RWPE2 (cell line): ENCODE measurements around the gene SEPTIN2.

Source experiments
- ATAC-seq: fragments of 200-7000 bp; cut with Tn5 transposase; 3 replicates; pipeline ENCODE4 v1.9.1; 2021; ENCODE audit warnings: low read depth
- DNase-seq: peaks from one replicate; pipeline ENCODE4 v3.0.0-alpha.2; 2020; ENCODE audit warnings: low spot score
- H3K27ac ChIP-seq: fragments of 450-650 bp; 2 replicates; pipeline ENCODE4 v1.5.1; 2017; ENCODE audit warnings: mild to moderate bottlenecking; ENCODE audit not compliant: poor library complexity, severe bottlenecking
- H3K27me3 ChIP-seq: fragments of 250-450 bp; sonication (Bioruptor Pico); 2 replicates; pipeline ENCODE4 v1.5.1; 2021; ENCODE audit warnings: mild to moderate bottlenecking, moderate library complexity; ENCODE audit not compliant: insufficient read depth, poor library complexity, severe bottlenecking
- H3K36me3 ChIP-seq: fragments of 250-450 bp; sonication (Bioruptor Pico); 2 replicates; pipeline ENCODE4 v1.5.1; 2020; ENCODE audit warnings: low read depth, mild to moderate bottlenecking, moderate library complexity
- H3K4me1 ChIP-seq: fragments of 250-450 bp; sonication (Bioruptor Pico); 2 replicates; pipeline ENCODE4 v1.5.1; 2021; ENCODE audit warnings: mild to moderate bottlenecking, moderate library complexity; ENCODE audit not compliant: insufficient read depth, poor library complexity, severe bottlenecking
- H3K4me3 ChIP-seq: fragments of 250-450 bp; sonication (Bioruptor Pico); 2 replicates; pipeline ENCODE4 v1.5.1; 2021; ENCODE audit warnings: mild to moderate bottlenecking, moderate library complexity; ENCODE audit not compliant: severe bottlenecking
- H3K9me3 ChIP-seq: fragments of 250-450 bp; sonication (Bioruptor Pico); 2 replicates; pipeline ENCODE4 v1.5.1; 2021; ENCODE audit warnings: mild to moderate bottlenecking, moderate library complexity; ENCODE audit not compliant: severe bottlenecking
- TF ChIP-seq, protein P1 (sequence below): fragments of 450-650 bp; IDR thresholded peaks from one replicate; pipeline ENCODE4 v1.5.1; 2017; ENCODE audit warnings: mild to moderate bottlenecking, moderate library complexity; ENCODE audit not compliant: poor library complexity, severe bottlenecking

Gene SEPTIN2

DNA sequence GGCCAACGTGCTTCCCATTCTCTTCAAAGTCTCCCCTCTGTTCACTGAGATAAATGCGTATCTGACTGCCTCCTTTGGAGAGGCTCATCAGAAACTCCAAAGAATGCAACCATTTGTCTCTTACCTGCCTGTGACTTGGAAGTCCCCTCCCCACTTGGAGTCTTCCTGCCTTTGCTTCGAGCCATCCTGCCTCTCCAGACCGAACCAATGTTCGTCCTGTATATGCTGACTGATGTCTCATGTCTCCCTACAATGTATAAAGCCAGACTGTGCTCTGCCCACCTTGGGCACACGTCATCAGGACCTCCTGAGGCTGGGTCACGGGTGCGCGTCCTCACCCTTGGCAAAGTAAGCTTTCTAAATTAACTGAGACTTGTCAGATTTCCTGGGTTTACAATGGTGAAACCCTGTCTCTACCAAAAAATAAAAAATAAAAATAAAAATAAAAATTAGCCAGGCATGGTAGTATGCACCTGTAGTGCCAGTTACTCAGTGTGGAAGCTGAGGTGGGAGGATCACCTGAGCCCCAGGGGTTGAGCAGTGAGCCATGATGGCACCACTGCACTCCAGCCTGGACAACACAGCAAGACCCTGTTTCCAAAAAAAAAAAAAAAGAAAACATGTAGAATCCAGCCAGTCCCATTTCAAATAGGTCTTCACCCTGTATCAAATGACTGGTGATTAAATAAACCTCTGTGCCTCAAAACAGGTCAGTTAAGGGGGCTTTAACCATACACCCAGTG is 29.2 kb upstream of the SEPTIN2 start:
- no peak overlapping the region for H3K4me3 ChIP-seq
- ATAC-seq = peak; percentile 61

DNA sequence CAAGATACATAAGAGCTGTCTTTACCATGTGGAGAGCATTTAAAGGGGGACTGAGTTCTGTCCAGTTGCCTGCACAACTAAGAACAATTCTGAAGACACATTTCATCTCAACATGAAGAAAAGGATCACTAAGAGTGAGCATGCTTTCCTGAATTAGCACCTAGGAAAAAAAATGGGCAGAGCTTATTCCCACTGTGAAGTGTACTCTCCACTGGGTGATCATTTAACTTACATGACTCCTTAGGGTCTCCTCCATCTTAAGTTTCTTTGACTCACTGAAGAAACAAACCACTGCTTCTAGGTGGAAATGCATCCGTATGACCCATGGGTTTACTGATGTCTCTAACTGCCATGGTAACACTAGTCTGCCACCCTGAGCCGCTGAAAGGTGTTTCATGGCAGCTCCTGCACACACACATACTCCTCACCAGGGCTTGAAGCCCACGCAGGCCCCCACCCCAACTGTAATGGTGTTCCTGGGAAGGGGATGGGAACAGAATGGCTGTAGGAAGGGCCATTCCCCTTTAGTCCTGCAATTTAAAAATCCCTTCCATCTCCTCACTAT is 27.3 kb upstream of the SEPTIN2 start:
- no peak for DNase-seq
- Histone ChIP-seq H3K4me1 (peaks cover 30% of the 10 kb centered on the region), H3K27me3 (no peaks in the 10 kb centered on the region), H3K36me3 (peaks cover 17% of the 10 kb centered on the region), H3K9me3 (no peaks in the 10 kb centered on the region), H3K4me3 (no peak overlapping the region), H3K27ac (peak overlapping the region; percentile 78)
- ATAC-seq = no peak
- TF ChIP-seq, protein P1, sequence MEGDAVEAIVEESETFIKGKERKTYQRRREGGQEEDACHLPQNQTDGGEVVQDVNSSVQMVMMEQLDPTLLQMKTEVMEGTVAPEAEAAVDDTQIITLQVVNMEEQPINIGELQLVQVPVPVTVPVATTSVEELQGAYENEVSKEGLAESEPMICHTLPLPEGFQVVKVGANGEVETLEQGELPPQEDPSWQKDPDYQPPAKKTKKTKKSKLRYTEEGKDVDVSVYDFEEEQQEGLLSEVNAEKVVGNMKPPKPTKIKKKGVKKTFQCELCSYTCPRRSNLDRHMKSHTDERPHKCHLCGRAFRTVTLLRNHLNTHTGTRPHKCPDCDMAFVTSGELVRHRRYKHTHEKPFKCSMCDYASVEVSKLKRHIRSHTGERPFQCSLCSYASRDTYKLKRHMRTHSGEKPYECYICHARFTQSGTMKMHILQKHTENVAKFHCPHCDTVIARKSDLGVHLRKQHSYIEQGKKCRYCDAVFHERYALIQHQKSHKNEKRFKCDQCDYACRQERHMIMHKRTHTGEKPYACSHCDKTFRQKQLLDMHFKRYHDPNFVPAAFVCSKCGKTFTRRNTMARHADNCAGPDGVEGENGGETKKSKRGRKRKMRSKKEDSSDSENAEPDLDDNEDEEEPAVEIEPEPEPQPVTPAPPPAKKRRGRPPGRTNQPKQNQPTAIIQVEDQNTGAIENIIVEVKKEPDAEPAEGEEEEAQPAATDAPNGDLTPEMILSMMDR = no peak

More for the DNA sequence above, 29.2 kb upstream of the SEPTIN2 start:
- Histone ChIP-seq H3K36me3 (peaks cover 26% of the 10 kb centered on the region), H3K9me3 (no peaks in the 10 kb centered on the region), H3K4me1 (peaks cover 26% of the 10 kb centered on the region), H3K27ac (peak overlapping the region; percentile 78), H3K27me3 (no peaks in the 10 kb centered on the region)
- TF ChIP-seq, protein P1 = no peak
- DNase-seq = no peak

DNA sequence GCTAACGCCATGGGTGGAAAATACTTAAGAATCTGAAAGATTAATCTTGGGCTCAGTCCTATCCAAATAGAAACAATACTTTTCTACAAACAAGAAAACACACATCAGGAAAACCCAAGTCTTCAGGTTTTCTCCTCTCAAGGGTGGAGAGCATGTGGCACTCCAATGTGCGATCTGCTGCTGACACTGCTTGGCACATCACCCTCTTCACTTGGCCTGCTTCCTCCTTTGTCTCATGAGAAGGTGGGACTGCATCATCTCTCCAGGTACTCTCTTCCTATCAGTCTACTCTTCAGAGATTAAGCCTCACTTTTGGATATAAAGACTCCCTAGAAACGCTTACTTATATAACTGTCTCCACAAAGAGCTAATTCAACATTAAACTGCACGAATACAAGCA is 26.7 kb upstream of the SEPTIN2 start:
- TF ChIP-seq, protein P1 = no peak
- no peaks in the 10 kb centered on the region for H3K9me3 ChIP-seq
- no peak for DNase-seq
- peak overlapping the region; percentile 78 for H3K27ac ChIP-seq
- ATAC-seq = no peak
- peaks cover 33% of the 10 kb centered on the region for H3K4me1 ChIP-seq
- H3K4me3 ChIP-seq = no peak overlapping the region
- no peaks in the 10 kb centered on the region for H3K27me3 ChIP-seq
- H3K36me3 ChIP-seq = peaks cover 17% of the 10 kb centered on the region

DNA sequence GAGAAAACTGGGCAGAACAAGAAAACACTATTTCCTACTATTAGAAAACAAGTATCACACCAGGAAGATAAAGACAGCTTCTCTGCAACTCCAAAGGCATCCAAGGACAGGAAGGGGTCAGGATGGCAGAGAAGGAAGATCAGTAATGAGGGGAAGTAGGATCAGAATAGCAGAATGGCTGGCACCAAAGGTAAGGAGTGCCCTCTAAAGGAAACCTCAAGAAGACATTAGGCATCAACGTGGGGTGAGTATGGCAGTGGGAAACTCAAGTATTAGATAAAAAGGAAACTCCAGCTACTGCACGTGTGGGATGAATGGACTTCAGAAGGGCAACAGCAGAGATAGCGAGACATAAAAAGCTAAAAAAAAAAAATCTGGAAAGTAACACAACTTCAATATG is 26.1 kb upstream of the SEPTIN2 start:
- peak overlapping the region; percentile 78 for H3K27ac ChIP-seq
- no peaks in the 10 kb centered on the region for H3K27me3 ChIP-seq
- TF ChIP-seq, protein P1 = peak; percentile 5
- H3K9me3 ChIP-seq = no peaks in the 10 kb centered on the region
- no peak for ATAC-seq
- peaks cover 15% of the 10 kb centered on the region for H3K36me3 ChIP-seq
- no peak overlapping the region for H3K4me3 ChIP-seq
- DNase-seq = no peak
- peaks cover 33% of the 10 kb centered on the region for H3K4me1 ChIP-seq

DNA sequence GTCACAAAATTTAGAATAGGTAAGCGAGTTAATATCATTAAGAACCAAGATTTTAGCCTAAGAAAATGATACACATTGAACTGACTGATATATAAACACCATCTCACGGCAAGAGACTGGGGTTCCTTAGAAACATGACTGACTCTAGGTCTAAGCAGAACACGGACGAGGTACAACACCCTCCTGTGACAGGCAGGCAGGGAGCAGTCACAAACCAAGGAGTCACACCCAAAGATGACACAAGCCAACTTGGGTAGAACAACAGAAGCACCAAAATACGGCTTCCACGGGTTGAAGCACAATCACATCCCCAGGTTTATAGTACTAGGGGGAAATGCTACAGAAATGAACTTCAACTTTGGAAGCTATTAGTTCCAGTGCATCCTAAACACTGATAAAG is 24.6 kb upstream of the SEPTIN2 start:
- H3K27ac ChIP-seq = no peak overlapping the region
- no peak overlapping the region for H3K4me3 ChIP-seq
- no peak for ATAC-seq
- H3K4me1 ChIP-seq = peaks cover 33% of the 10 kb centered on the region
- peaks cover 1% of the 10 kb centered on the region; the same call in 1 of the 2 replicates for H3K36me3 ChIP-seq
- H3K27me3 ChIP-seq = no peaks in the 10 kb centered on the region
- TF ChIP-seq, protein P1 = no peak
- DNase-seq = no peak
- no peaks in the 10 kb centered on the region for H3K9me3 ChIP-seq
